Aorta (tissue), 5 donors: ENCODE data around the gene PNLDC1. TPM values are rescaled to one million over a fixed set of nuclear protein-coding genes. Genes with fewer than 3 reads are reported as not detected.

Experiments
- ATAC-seq: fragments of 200-7000 bp; cut with Tn5 transposase; one replicate; pipeline ENCODE4 v1.9.1; 2022; ENCODE audit warnings: moderate library complexity; ENCODE audit not compliant: low FRiP score
- DNase-seq, 2 donors: peaks; one replicate each; pipeline ENCODE4 v3.0.0-alpha.2; 2020
- H3K27ac ChIP-seq, 2 donors: one replicate each; pipeline ENCODE4 v1.5.1; 2013; ENCODE audit warnings: low read length in 2 of 2, mild to moderate bottlenecking in 2 of 2, moderate library complexity in 2 of 2, control low read depth in 1 of 2, inconsistent platforms in 1 of 2, low read depth in 1 of 2
- H3K27me3 ChIP-seq, 2 donors: one replicate each; pipeline ENCODE4 v1.6.1; 2013; ENCODE audit warnings: control low read depth in 1 of 2, low read length in 1 of 2, mild to moderate bottlenecking in 1 of 2, moderate library complexity in 1 of 2; ENCODE audit not compliant: insufficient read depth in 2 of 2, control insufficient read depth in 1 of 2
- H3K36me3 ChIP-seq, 2 donors: one replicate each; pipeline ENCODE4 v1.6.1; 2013; ENCODE audit warnings: control low read depth in 1 of 2, low read length in 1 of 2, mild to moderate bottlenecking in 1 of 2; ENCODE audit not compliant: insufficient read depth in 2 of 2, control insufficient read depth in 1 of 2
- H3K4me1 ChIP-seq, 2 donors: one replicate each; pipeline ENCODE4 v1.6.1; 2013; ENCODE audit warnings: low read length in 2 of 2, control low read depth in 1 of 2, mild to moderate bottlenecking in 1 of 2, moderate library complexity in 1 of 2; ENCODE audit not compliant: insufficient read depth in 2 of 2, control insufficient read depth in 1 of 2
- H3K4me3 ChIP-seq, 2 donors: one replicate each; pipeline ENCODE4 v1.5.1; 2013; ENCODE audit warnings: low read length in 2 of 2, control low read depth in 1 of 2, mild to moderate bottlenecking in 1 of 2
- H3K9me3 ChIP-seq: one replicate; pipeline ENCODE4 v1.6.1; 2013; ENCODE audit warnings: mild to moderate bottlenecking, low read length; ENCODE audit not compliant: control insufficient read depth
- WGBS, 2 donors: extraction: QIAGEN DNeasy Blood & Tissue Kit; methylation state at CpG; one replicate each; pipeline ENCODE4 v1.1.7; 2013; 5-methylcytosine and 5-hydroxymethylcytosine counted together
- intact Hi-C, 2 donors: fragments of 100-400 bp; cut with DNase I; formaldehyde crosslinking; loops; one replicate each; pipeline versions ENCODE4 v1.14.2 to v1.15.0; 2022
- polyA plus RNA-seq, 2 donors: library from polyadenylated mRNA; stranded (reverse); fragments of 200-250 nt; gene quantifications; one replicate each; pipeline ENCODE4 v1.2.3, GENCODE V29; 2013
- total RNA-seq, 2 donors: library from RNA; stranded (reverse); fragmentation: NEBNext Ultra II Directional; extraction: Animal tissue kit (Norgen Biotek cat#: 25700); gene quantifications; one replicate each; pipeline ENCODE4 v1.2.1, GENCODE V29; 2021
- donor health status: healthy with polysubstance abuse.
- donor health status: Bipolar disorder and iron deficiency.
- donor health status: DM: no; HTN: no; CAD: no.
- donor health status: DM: no; HTN: no; CAD: no.
- donor health status: DM: yes; HTN: yes; CAD: no.

PNLDC1 gene
- total and polyA plus RNA-seq, 4 donors = 0.26 to 0.46 (median 0.38) TPM; not detected in 1

DNA sequence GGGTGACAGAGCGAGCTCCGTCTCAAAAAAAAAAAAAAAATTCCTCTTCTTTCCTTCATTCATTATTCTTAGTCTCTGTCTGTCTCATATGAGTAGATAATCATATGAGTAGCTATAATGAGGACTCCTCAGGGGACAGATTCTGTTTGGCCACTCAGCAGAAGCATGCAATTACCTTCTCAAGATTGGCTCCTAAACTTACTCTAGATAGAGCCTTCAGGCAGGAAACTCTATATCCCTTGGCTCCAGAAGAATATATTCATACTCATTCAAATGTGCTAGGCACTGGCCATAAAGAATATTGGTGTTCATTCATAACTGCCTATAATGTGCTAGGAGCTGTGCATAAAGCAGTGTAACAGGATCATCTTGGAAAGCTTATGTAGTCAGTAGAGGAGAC lies 40.4 kb upstream of the PNLDC1 start:
- H3K4me3 ChIP-seq = no peak overlapping the region
- H3K27me3 ChIP-seq = no peaks in the 10 kb centered on the region
- H3K27ac ChIP-seq = no peak overlapping the region
- no peaks in the 10 kb centered on the region for H3K9me3 ChIP-seq
- 52% methylated on average over 2 of the region's 2 CpGs; no CpG with 5 or more reads in 1 of the 2 donors for WGBS, 2 donors
- ATAC-seq (no peak), DNase-seq (no peak)
- H3K36me3 ChIP-seq = no peaks in the 10 kb centered on the region
- H3K4me1 ChIP-seq = peaks cover 0 to 3% of the 10 kb centered on the region in 2 donors
- intact Hi-C loops = loop anchor here in 1 of 2 donors (5.0 kb wide), 1 partner anchor 32 kb away; the partner anchor contains the start of gene WTAP

DNA sequence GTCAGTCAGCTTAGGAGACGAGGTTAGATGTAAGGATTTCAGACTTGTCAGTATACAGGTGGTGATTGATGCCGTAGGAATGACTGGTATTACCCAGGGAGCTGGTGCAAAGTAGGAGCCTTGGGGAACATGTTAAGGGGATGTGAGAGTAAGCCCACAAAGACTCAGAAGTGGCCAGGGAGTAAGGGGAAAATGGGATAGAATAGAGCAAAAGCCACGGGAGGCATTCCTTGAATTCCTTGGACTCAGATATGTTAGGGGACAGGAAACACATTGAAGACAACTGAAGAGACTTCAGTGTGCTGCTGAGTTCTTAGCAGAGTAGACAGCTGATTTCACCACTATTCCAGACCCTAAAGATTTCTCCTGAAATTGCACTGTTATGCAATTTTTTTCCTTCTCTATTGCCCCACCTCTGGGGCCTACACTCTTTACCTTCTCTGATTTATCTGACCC lies 39.4 kb upstream of the PNLDC1 start:
- H3K36me3 ChIP-seq = no peaks in the 10 kb centered on the region
- peak overlapping the region in 1 of 2 donors; percentile 45 for H3K27ac ChIP-seq
- peaks cover 0 to 3% of the 10 kb centered on the region in 2 donors for H3K4me1 ChIP-seq
- H3K4me3 ChIP-seq = no peak overlapping the region
- intact Hi-C loops = loop anchor here in 1 of 2 donors (5.0 kb wide), 1 partner anchor 33 kb away; the partner anchor contains the start of gene WTAP
- no peaks in the 10 kb centered on the region for H3K27me3 ChIP-seq
- DNase-seq (no peak), ATAC-seq (no peak)
- no peaks in the 10 kb centered on the region for H3K9me3 ChIP-seq
- WGBS, 2 donors = 41 to 43% methylated on average over 3 of the region's 3 CpGs

DNA sequence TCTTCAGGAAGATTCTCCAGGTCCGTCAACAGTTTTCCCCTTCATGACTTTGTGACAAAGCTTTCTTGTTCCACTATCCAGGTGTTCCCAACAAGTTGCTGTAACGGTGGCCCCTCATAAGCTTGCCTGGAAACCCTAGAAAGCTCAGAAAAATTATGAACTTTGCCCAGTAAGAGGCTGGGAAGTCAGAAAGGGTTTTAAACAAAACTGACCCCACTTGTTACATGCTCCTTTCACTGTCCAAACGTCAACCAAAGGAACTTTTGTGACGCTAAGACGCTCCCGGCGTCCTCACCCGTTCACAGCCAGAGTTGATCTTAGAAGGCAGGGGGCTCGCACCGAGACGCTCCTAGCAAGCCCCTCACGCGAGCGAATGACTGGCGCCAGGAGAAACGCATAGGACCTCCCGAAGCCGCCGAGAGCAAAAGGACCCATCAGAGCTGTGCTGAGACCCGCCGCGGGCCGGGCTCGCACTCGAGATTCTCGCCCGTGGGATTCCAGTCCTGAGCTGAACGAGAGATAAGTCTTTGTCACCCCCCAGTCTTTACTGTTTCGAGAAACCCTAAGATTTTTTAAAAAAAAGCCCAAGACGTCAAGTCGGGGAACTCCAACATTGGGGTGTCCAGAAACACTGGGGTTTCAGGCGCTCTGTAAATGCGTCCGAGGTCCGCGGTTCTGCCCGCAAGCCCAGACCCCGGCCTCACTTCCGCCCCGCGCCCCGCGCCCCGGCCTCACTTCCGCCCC lies 38.8 kb upstream of the PNLDC1 start:
- intact Hi-C loops = loop anchor here in 1 of 2 donors (5.0 kb wide), 1 partner anchor 34 kb away; the partner anchor contains the start of gene WTAP
- H3K27ac ChIP-seq = peak overlapping the region; percentile 71 to 95
- H3K4me1 ChIP-seq = peaks cover 0 to 3% of the 10 kb centered on the region in 2 donors
- H3K4me3 ChIP-seq = peak overlapping the region; percentile 61 to 70
- H3K27me3 ChIP-seq = no peaks in the 10 kb centered on the region
- no peaks in the 10 kb centered on the region for H3K9me3 ChIP-seq
- DNase-seq (peak; percentile 58 to 77), ATAC-seq (no peak)
- no peaks in the 10 kb centered on the region for H3K36me3 ChIP-seq
- 3 to 8% methylated on average over 44 to 45 of the region's 45 CpGs for WGBS, 2 donors

DNA sequence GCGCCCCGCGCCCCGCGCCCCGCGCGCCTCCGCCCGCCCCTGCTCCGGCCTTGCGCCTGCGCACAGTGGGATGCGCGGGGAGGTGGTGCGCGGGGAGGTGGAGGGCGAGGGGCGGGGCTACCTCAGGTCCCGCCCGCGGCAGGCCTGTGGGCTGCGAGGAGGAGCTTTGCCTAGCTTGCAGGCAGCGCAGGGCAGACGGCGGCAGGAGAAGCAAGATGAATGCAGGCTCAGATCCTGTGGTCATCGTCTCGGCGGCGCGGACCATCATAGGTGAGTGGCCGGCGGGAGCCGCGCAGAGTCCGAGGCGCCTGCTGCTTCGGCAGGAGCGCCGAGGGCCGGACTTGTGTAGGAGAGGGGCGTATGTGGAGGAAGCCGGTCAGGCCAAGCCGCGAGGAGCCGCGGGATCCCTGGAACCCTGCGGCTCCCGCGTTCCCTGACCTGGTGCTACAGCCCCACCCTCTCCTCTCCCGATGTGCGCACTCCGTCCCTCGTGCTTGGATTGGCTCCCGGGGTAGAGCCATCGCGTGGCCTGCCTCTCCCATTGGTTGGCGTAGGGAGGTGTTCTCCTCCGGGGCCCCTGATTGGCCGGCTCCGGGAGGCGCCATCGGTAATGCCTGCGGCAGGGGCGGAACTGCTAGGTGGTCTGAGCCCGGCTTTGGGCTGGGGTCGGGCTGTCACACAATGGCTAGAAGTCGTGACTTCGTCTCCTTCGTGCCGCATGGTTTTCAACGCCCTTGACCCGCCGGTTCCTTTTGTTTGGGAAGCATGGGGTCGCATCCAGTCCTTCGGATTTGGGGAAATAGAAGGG lies 38.0 kb upstream of the PNLDC1 start, which contains the start of gene ACAT2:
ACAT2 (plus strand) TSS at position 173 of the 808 bp plus-strand sequence; CDS start at position 216, 43 bp downstream.
- Histone ChIP-seq H3K9me3 (no peaks in the 10 kb centered on the region), H3K27me3 (no peaks in the 10 kb centered on the region), H3K4me1 (peaks cover 0 to 3% of the 10 kb centered on the region in 2 donors), H3K36me3 (no peaks in the 10 kb centered on the region), H3K4me3 (peak within 1 kb of the TSS; percentile 61 to 70), H3K27ac (peak within 1 kb of the TSS; percentile 76 to 96)
- ATAC-seq = peak; percentile 99
- peak; percentile 98 for DNase-seq
- WGBS, 2 donors = 1% methylated on average over 60 to 76 of the region's 76 CpGs
- intact Hi-C loops = loop anchor here in 1 of 2 donors (5.0 kb wide), 1 partner anchor 35 kb away; the partner anchor contains the start of gene WTAP

DNA sequence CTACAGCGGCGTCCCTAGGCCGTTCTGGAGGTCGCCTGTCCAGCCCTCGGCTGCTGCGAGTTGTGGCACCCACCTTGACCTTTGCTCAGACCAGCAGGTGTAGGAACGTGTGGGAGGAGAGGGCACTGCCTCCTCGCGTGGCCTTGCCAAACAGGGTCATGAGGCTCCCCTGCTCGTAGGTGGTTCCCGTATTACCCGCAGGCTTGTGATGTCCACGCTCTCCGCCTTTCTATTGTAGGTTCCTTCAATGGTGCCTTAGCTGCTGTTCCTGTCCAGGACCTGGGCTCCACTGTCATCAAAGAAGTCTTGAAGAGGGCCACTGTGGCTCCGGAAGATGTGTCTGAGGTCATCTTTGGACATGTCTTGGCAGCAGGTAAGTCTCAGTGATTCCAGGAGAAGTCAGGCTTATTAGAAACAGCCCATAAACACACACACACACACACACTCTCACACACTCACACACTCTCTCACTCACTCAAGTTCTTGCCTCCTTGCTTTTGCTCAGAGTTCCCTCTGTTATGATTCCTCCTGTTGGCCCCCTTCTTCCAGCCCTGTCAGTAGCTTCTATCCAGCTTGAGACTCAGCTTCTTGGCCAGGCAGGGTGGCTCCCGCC lies 37.3 kb upstream of the PNLDC1 start:
- intact Hi-C loops = loop anchor here in 1 of 2 donors (5.0 kb wide), 1 partner anchor 35 kb away; the partner anchor contains the start of gene WTAP
- 11 to 13% methylated on average over 16 of the region's 16 CpGs for WGBS, 2 donors

DNA sequence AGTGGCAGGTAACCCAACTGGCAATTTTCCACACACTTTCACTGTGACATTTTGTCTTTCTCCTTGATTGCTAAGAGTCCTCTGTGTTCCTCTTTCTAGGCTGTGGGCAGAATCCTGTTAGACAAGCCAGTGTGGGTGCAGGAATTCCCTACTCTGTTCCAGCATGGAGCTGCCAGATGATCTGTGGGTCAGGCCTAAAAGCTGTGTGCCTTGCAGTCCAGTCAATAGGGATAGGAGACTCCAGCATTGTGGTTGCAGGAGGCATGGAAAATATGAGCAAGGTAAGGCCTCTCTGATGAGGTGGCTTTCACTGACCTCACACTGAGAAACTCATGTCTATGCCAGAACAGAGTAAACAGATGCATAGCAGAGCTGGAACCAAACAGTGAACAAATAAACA lies 33.2 kb upstream of the PNLDC1 start:
- H3K4me1 ChIP-seq = no peaks in the 10 kb centered on the region
- H3K27ac ChIP-seq = no peak overlapping the region
- no peaks in the 10 kb centered on the region for H3K27me3 ChIP-seq
- H3K36me3 ChIP-seq = peaks cover 3 to 6% of the 10 kb centered on the region in 2 donors
- no peak overlapping the region for H3K4me3 ChIP-seq
- DNase-seq = no peak
- H3K9me3 ChIP-seq = no peaks in the 10 kb centered on the region
- no peak for ATAC-seq
- intact Hi-C loops = no loop called here

More for the DNA sequence above, 37.3 kb upstream of the PNLDC1 start:
- DNase-seq = peak in 1 of 2 donors; percentile 49
- Histone ChIP-seq H3K4me3 (peak overlapping the region; percentile 15 to 70), H3K27me3 (no peaks in the 10 kb centered on the region), H3K9me3 (no peaks in the 10 kb centered on the region), H3K36me3 (peaks cover 0 to 3% of the 10 kb centered on the region in 2 donors), H3K27ac (peak overlapping the region in 1 of 2 donors; percentile 92), H3K4me1 (peaks cover 0 to 3% of the 10 kb centered on the region in 2 donors)
- peak; percentile 14 for ATAC-seq

DNA sequence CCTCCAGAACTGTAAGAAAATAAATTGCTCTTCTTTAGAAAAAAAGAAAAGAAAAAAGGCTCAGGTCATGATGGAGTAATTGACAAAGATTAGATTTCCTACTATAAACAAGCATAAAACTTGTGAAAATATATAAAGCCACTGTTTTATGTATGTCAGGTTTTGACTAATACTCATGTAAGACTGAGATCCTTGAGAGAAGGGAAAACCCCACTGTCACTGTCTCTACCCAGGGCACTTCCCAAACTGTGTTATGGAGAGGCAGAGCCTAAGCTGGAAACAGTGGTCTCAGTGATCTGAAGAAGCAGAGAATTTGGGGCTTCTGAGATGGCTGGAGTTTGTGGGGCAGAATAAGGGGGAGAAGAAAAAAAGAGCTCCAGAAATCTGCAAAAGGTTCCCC lies 30.6 kb upstream of the PNLDC1 start:
- ATAC-seq (no peak), DNase-seq (no peak)
- H3K36me3 ChIP-seq = peaks cover 3 to 6% of the 10 kb centered on the region in 2 donors
- H3K9me3 ChIP-seq = no peaks in the 10 kb centered on the region
- no peaks in the 10 kb centered on the region for H3K4me1 ChIP-seq
- H3K27me3 ChIP-seq = no peaks in the 10 kb centered on the region
- intact Hi-C loops = no loop called here
- H3K4me3 ChIP-seq = no peak overlapping the region
- H3K27ac ChIP-seq = no peak overlapping the region

DNA sequence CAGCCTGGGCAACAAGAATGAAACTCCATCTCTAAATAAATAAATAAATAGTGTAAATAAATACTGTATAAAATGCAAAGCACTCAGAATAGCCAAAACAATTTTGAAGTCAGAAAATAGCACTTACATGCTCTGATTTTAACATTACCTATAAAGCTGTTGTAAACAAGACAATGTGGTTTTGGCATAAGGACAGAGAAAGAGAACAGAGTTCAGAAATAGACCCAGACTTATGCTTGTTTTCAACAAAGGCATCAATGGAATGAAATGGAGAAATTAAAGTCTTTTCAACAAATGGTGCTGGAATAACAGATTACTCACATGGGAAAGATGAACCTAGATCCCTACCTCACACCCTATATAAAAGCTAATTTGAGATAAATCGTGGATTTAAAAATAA lies 27.9 kb upstream of the PNLDC1 start:
- no peaks in the 10 kb centered on the region for H3K4me1 ChIP-seq
- DNase-seq (no peak), ATAC-seq (no peak)
- 1 to 41% methylated on average over 1 of the region's 1 CpG for WGBS, 2 donors
- no peak overlapping the region for H3K27ac ChIP-seq
- no peaks in the 10 kb centered on the region for H3K9me3 ChIP-seq
- peaks cover 3 to 9% of the 10 kb centered on the region in 2 donors for H3K36me3 ChIP-seq
- intact Hi-C loops = no loop called here
- H3K27me3 ChIP-seq = no peaks in the 10 kb centered on the region
- H3K4me3 ChIP-seq = no peak overlapping the region
